Bronchial epithelial cell (primary cell): Measurements from ENCODE around the gene ITGA1. TPM values are rescaled to one million over a fixed set of nuclear protein-coding genes. Genes with fewer than 3 reads are reported as not detected.
"Not testable (repeated sequence)": the region's sequence is repeated elsewhere in the genome, so short reads cannot be mapped to it uniquely, and the experiment has no call there.

Experiments used
- DNase-seq: peaks from one replicate; pipeline ENCODE4 v3.0.0-alpha.2; 2010; ENCODE audit warnings: low read depth
- FAIRE-seq: peaks from 2 replicates; lab custom pipeline; 2011; peaks lifted over from hg19 to GRCh38; lab: Jason Lieb, UNC
- H3K27me3 ChIP-seq: 2 replicates; pipeline ENCODE4 v1.5.1; 2011; ENCODE audit warnings: low read length; ENCODE audit not compliant: control insufficient read depth, insufficient read depth
- H3K36me3 ChIP-seq: 2 replicates; pipeline ENCODE4 v1.5.1; 2011; ENCODE audit warnings: low read length; ENCODE audit not compliant: control insufficient read depth, insufficient read depth
- H3K4me3 ChIP-seq: 2 replicates; pipeline ENCODE4 v1.5.1; 2011; ENCODE audit warnings: mild to moderate bottlenecking, low read depth, low read length, control low read depth
- total RNA-seq: library from RNA; depleted of rRNA; stranded (reverse); fragments of >200 nt; gene quantifications from 2 replicates; pipeline ENCODE4 v1.2.1, GENCODE V29; 2014
- TF ChIP-seq, protein P1 (sequence below): IDR thresholded peaks from 2 replicates; pipeline ENCODE4 v1.5.1; 2011; ENCODE audit warnings: mild to moderate bottlenecking, moderate library complexity, low read length, control low read depth, inconsistent platforms; ENCODE audit not compliant: insufficient read depth, severe bottlenecking

The ITGA1 gene
- total RNA-seq, 1 donor from 2014 or later, result 3.7 TPM

DNA sequence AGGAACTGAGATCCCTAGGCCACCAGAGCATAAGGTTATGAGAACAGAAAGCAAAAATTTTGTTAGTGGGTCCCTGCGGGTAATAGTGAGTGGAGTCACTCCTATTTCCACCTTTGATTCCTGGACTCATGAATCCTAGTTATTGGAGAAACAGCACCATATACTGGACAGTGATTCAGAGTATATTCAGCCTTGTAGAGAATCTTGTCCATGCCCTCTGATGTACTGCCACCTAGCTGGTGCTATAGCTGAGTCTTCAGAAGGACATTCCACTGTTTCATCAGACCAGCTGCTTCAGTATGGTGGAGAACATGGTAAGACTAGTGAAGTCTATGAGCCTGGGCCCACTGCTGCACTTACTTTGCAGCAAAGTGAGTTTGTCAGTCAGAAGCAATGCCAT is 176.4 kb downstream of the ITGA1 start:
- H3K27me3 ChIP-seq, result no peaks in the 10 kb centered on the region
- no peaks in the 10 kb centered on the region for H3K36me3 ChIP-seq
- no peak overlapping the region for H3K4me3 ChIP-seq
- FAIRE-seq (peak; percentile 72), DNase-seq (peak; percentile 65)
- TF ChIP-seq, protein P1, sequence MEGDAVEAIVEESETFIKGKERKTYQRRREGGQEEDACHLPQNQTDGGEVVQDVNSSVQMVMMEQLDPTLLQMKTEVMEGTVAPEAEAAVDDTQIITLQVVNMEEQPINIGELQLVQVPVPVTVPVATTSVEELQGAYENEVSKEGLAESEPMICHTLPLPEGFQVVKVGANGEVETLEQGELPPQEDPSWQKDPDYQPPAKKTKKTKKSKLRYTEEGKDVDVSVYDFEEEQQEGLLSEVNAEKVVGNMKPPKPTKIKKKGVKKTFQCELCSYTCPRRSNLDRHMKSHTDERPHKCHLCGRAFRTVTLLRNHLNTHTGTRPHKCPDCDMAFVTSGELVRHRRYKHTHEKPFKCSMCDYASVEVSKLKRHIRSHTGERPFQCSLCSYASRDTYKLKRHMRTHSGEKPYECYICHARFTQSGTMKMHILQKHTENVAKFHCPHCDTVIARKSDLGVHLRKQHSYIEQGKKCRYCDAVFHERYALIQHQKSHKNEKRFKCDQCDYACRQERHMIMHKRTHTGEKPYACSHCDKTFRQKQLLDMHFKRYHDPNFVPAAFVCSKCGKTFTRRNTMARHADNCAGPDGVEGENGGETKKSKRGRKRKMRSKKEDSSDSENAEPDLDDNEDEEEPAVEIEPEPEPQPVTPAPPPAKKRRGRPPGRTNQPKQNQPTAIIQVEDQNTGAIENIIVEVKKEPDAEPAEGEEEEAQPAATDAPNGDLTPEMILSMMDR, result peak; percentile 19

DNA sequence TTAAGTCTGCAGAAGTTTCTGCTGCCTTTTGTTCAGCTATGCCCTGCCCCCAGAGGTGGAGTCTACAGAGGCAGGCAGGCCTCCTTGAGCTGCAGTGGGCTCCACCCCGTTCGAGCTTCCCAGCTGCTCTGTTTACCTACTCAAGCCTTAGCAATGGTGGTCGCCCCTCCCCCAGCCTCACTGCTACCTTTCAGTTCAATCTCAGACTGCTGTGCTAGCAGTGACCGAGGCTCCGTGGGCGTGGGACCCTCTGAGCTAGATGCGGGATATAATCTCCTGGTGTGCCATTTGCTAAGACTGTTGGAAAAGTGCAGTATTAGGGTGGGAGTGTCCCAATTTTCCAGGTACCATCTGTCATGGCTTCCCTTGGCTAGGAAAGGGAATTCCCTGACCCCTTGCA is 188.4 kb downstream of the ITGA1 start:
- H3K36me3 ChIP-seq, H3K27me3 ChIP-seq, H3K4me3 ChIP-seq, FAIRE-seq, DNase-seq: not testable (repeated sequence)

DNA sequence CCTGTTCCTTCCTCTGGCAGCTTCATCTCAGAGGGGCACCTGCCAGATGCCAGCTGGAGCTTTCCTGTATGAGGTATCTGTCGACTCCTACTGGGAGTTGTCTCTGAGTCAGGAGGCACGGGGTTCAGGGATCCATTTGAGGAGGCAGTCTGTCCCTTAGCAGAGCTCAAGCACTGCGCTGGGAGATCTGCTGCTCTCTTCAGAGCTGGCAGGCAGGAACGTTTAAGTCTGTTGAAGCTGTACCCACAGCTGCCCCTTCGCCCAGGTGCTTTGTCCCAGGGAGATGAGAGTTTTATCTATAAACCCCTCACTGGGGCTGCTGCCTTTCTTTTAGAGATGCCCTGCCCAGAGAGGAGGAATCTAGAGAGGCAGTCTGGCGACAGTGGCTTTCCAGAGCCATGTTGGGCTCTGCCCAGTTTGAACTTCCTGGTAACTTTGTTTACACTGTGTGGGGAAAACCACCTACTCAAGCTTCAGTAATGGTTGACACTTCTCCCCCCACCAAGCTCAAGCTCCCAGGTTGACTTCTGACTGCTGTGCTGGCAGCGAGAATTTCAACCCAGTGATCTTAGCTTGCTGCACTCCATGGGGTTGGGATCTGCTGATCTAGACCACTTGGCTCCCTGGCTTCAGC is 189.7 kb downstream of the ITGA1 start:
- DNase-seq (no peak), FAIRE-seq (no peak)
- no peaks in the 10 kb centered on the region for H3K36me3 ChIP-seq
- no peaks in the 10 kb centered on the region for H3K27me3 ChIP-seq
- no peak overlapping the region for H3K4me3 ChIP-seq
- TF ChIP-seq, protein P1, result no peak

GRCh38 chr5:52981507-52981906 is 193.8 kb downstream of the ITGA1 start:
- TF ChIP-seq, protein P1, result no peak
- FAIRE-seq (no peak), DNase-seq (no peak)
- Histone ChIP-seq H3K36me3 (no peaks in the 10 kb centered on the region), H3K27me3 (no peaks in the 10 kb centered on the region), H3K4me3 (no peak overlapping the region)

GRCh38 chr5:52983731-52984636 is 196.3 kb downstream of the ITGA1 start:
- TF ChIP-seq, protein P1, result no peak
- Histone ChIP-seq H3K27me3 (no peaks in the 10 kb centered on the region), H3K36me3 (no peaks in the 10 kb centered on the region), H3K4me3 (no peak overlapping the region)
- FAIRE-seq, result no peak
- peak; percentile 81 for DNase-seq

GRCh38 chr5:52985306-52985705 is 197.6 kb downstream of the ITGA1 start:
- FAIRE-seq, result peak; percentile 83

More at GRCh38 chr5:52985306-52985705, 197.6 kb downstream of the ITGA1 start:
- H3K4me3 ChIP-seq, result no peak overlapping the region
- no peaks in the 10 kb centered on the region for H3K36me3 ChIP-seq
- H3K27me3 ChIP-seq, result no peaks in the 10 kb centered on the region
- TF ChIP-seq, protein P1, result no peak
- peak; percentile 90 for DNase-seq
